GM23338 (cell line): Measurements from ENCODE around the gene SLX4IP. TPM values are rescaled to one million over a fixed set of nuclear protein-coding genes. Genes with fewer than 3 reads are reported as not detected.

Experiments
- ATAC-seq: fragments of 200-7000 bp; cut with Tn5 transposase; 3 replicates; pipeline ENCODE4 v1.9.1; 2020
- DNase-seq: peaks from one replicate; pipeline ENCODE4 v3.0.0-alpha.2; 2015; ENCODE audit warnings: low spot score
- H2AFZ ChIP-seq: fragments of 200-600 bp; sonication (generic); 2 replicates; pipeline ENCODE4 v1.8.0; 2016; ENCODE audit warnings: antibody characterized with exemption, mild to moderate bottlenecking, moderate library complexity
- H3F3A ChIP-seq: fragments of 200-600 bp; sonication (generic); replicated peaks from 2 replicates; pipeline ENCODE4 v1.8.0; 2017; ENCODE audit warnings: antibody characterized with exemption, mixed run types, low read depth
- H3K27ac ChIP-seq: fragments of 200-600 bp; sonication (generic); 2 replicates; pipeline ENCODE4 v1.6.1; 2016; ENCODE audit warnings: low read depth
- H3K27me3 ChIP-seq: fragments of 200-600 bp; sonication (generic); 2 replicates; pipeline ENCODE4 v1.8.0; 2016; ENCODE audit warnings: mild to moderate bottlenecking, mixed run types, moderate library complexity; ENCODE audit not compliant: insufficient read depth
- H3K36me3 ChIP-seq: fragments of 200-600 bp; sonication (generic); 2 replicates; pipeline ENCODE4 v1.8.0; 2016; ENCODE audit warnings: mild to moderate bottlenecking; ENCODE audit not compliant: insufficient read depth
- H3K4me1 ChIP-seq: fragments of 200-600 bp; sonication (generic); 2 replicates; pipeline ENCODE4 v1.8.0; 2016; ENCODE audit warnings: mild to moderate bottlenecking, moderate library complexity; ENCODE audit not compliant: insufficient read depth
- H3K4me2 ChIP-seq: fragments of 200-600 bp; sonication (generic); 2 replicates; pipeline ENCODE4 v1.7.1; 2017; ENCODE audit warnings: mixed run types
- H3K4me3 ChIP-seq: fragments of 200-600 bp; sonication (generic); 2 replicates; pipeline ENCODE4 v1.6.1; 2016; ENCODE audit warnings: mixed run types
- H3K79me2 ChIP-seq: fragments of 200-600 bp; sonication (generic); replicated peaks from 2 replicates; pipeline ENCODE4 v1.8.0; 2017; ENCODE audit warnings: mild to moderate bottlenecking; ENCODE audit not compliant: insufficient read depth
- H3K9me2 ChIP-seq: fragments of 200-600 bp; sonication (generic); 2 replicates; pipeline ENCODE4 v1.8.0; 2017; ENCODE audit not compliant: insufficient read depth
- H4K20me1 ChIP-seq: fragments of 200-600 bp; sonication (generic); replicated peaks from 2 replicates; pipeline ENCODE4 v1.8.0; 2017; ENCODE audit warnings: mild to moderate bottlenecking; ENCODE audit not compliant: insufficient read depth
- H3K27ac Mint-ChIP-seq: 2 replicates; pipeline ENCODE4 v1.8.0; 2020; ENCODE audit warnings: inconsistent platforms, mild to moderate bottlenecking, moderate library complexity, mixed read lengths
- H3K27me3 Mint-ChIP-seq: 3 replicates; pipeline ENCODE4 v1.8.0; 2022; ENCODE audit warnings: low read depth, mild to moderate bottlenecking, moderate library complexity, mixed read lengths, inconsistent platforms; ENCODE audit not compliant: insufficient read depth, poor library complexity
- H3K36me3 Mint-ChIP-seq: 3 replicates; pipeline ENCODE4 v1.8.0; 2021; ENCODE audit warnings: low read depth, mild to moderate bottlenecking, inconsistent platforms, moderate library complexity, mixed read lengths
- H3K4me1 Mint-ChIP-seq: 3 replicates; pipeline ENCODE4 v1.8.0; 2020; ENCODE audit warnings: mild to moderate bottlenecking, inconsistent platforms, mixed read lengths
- H3K4me3 Mint-ChIP-seq: 3 replicates; pipeline ENCODE4 v1.8.0; 2021; ENCODE audit warnings: moderate library complexity, mild to moderate bottlenecking, inconsistent platforms, mixed read lengths
- H3K9me3 Mint-ChIP-seq: 3 replicates; pipeline ENCODE4 v1.8.0; 2020; ENCODE audit warnings: moderate library complexity, mild to moderate bottlenecking, inconsistent platforms, mixed read lengths
- CREB1 ChIP-seq: fragments of 250-450 bp; sonication (Bioruptor Pico); IDR thresholded peaks from 2 replicates; pipeline ENCODE4 v1.5.0; 2020; ENCODE audit warnings: low read depth, mild to moderate bottlenecking, moderate library complexity
- EZH2 ChIP-seq: fragments of 200-600 bp; sonication (generic); IDR thresholded peaks from one replicate; pipeline ENCODE4 v1.8.0; 2017; ENCODE audit warnings: antibody characterized with exemption, mild to moderate bottlenecking, low read depth; ENCODE audit not compliant: unreplicated experiment
- EZH2phosphoT487 ChIP-seq: fragments of 200-600 bp; sonication (generic); IDR thresholded peaks from one replicate; pipeline ENCODE4 v1.8.1; 2018; ENCODE audit warnings: antibody characterized with exemption; ENCODE audit not compliant: unreplicated experiment
- JUNB ChIP-seq: IDR thresholded peaks from one replicate; pipeline ENCODE4 v1.6.1; 2016; ENCODE audit warnings: antibody characterized with exemption; ENCODE audit not compliant: unreplicated experiment
- NANOG ChIP-seq: IDR thresholded peaks from 2 replicates; pipeline ENCODE4 v1.6.1; 2016; ENCODE audit warnings: antibody characterized with exemption, borderline replicate concordance
- POLR2AphosphoS5 ChIP-seq: IDR thresholded peaks from 2 replicates; pipeline ENCODE4 v1.6.1; 2016; ENCODE audit warnings: antibody characterized with exemption, low read depth
- REST ChIP-seq: IDR thresholded peaks from one replicate; pipeline ENCODE4 v1.6.1; 2018; ENCODE audit warnings: antibody characterized with exemption; ENCODE audit not compliant: unreplicated experiment
- STAT1 ChIP-seq: IDR thresholded peaks from one replicate; pipeline ENCODE4 v1.6.1; 2016; ENCODE audit warnings: antibody characterized with exemption; ENCODE audit not compliant: unreplicated experiment
- ZNF114 ChIP-seq: fragments of 250-450 bp; sonication (Bioruptor Pico); IDR thresholded peaks from 2 replicates; pipeline ENCODE4 v1.5.0; 2020; ENCODE audit warnings: mild to moderate bottlenecking, moderate library complexity
- ZNF331 ChIP-seq: fragments of 250-450 bp; sonication (Bioruptor Pico); IDR thresholded peaks from 2 replicates; pipeline ENCODE4 v1.5.0; 2020; ENCODE audit warnings: low read depth, mild to moderate bottlenecking, moderate library complexity
- polyA plus RNA-seq: library from polyadenylated mRNA; unstranded; fragments of >200 nt; fragmentation: Nextera tagmentation; extraction: Ambion mirVana; gene quantifications from 2 replicates; pipeline ENCODE4 v1.2.1, GENCODE V29; 2016
- total RNA-seq: library from RNA; depleted of rRNA; stranded (reverse); fragments of >200 nt; shearing (Covaris generic); gene quantifications from 2 replicates; pipeline ENCODE4 v1.2.3, GENCODE V29; 2014
- TF ChIP-seq, protein P1 (sequence below): IDR thresholded peaks from 2 replicates; pipeline ENCODE4 v1.6.1; 2016; ENCODE audit warnings: antibody characterized with exemption
- TF ChIP-seq, protein P2 (sequence below), 2 experiments: fragments of 200-600 bp in 1 of 2; sonication (generic) in 1 of 2; conservative IDR thresholded peaks; 2 replicates each; pipeline versions ENCODE4 v1.5.1 to v1.6.1; 2016 to 2017; ENCODE audit warnings: antibody characterized with exemption in 2 of 2, low read depth in 2 of 2, mild to moderate bottlenecking in 2 of 2, moderate library complexity in 1 of 2
- TF ChIP-seq, protein P3 (sequence below): fragments of 250-450 bp; sonication (Bioruptor Pico); IDR thresholded peaks from 2 replicates; pipeline ENCODE4 v1.5.0; 2020; ENCODE audit warnings: mild to moderate bottlenecking, moderate library complexity

SLX4IP gene
- total and polyA plus RNA-seq, 2 experiments from 2014 or later, result 9.1 to 9.8 TPM

DNA sequence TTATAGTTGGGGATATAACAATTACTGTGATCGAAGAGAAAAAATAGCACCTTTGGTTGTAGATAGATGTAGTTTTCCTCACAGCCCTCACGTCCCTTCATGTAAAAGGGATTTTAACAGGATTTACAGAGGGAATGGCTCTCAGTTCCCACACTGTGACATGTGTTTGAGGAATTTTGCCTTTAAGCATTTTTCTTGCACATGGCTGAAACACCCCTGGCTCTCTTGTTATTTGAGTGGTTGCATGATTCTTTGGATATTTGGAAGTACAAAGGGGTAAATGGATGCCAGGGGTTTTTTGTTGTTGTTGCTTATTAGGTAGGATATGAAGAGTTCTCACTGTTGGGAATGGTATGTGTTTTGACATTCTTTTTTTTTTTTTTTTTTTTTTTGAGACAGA, 190.5 kb downstream of the SLX4IP start:
- no peak overlapping the region for H3K27ac Mint-ChIP-seq
- no peak overlapping the region for H3K27ac ChIP-seq
- no peak overlapping the region for H3K4me3 Mint-ChIP-seq
- DNase-seq (no peak), ATAC-seq (no peak)
- H3K4me2 ChIP-seq, result no peak overlapping the region
- H3K27me3 Mint-ChIP-seq, result peaks cover 2% of the 10 kb centered on the region
- peaks cover 7% of the 10 kb centered on the region for H3K4me1 ChIP-seq
- H3K9me2 ChIP-seq, result no peaks in the 10 kb centered on the region
- H3K79me2 ChIP-seq, result no peaks in the 10 kb centered on the region
- no peaks in the 10 kb centered on the region for H3K27me3 ChIP-seq
- no peak overlapping the region for H3K4me3 ChIP-seq
- H4K20me1 ChIP-seq, result no peaks in the 10 kb centered on the region
- no peak overlapping the region for H2AFZ ChIP-seq
- peaks cover 47% of the 10 kb centered on the region for H3K4me1 Mint-ChIP-seq
- peaks cover 5% of the 10 kb centered on the region; the same call in 2 of the 3 replicates for H3K36me3 Mint-ChIP-seq
- no peaks in the 10 kb centered on the region for H3K9me3 Mint-ChIP-seq
- H3K36me3 ChIP-seq, result no peaks in the 10 kb centered on the region
- no peaks in the 10 kb centered on the region for H3F3A ChIP-seq
- TF ChIP-seq, protein P1, sequence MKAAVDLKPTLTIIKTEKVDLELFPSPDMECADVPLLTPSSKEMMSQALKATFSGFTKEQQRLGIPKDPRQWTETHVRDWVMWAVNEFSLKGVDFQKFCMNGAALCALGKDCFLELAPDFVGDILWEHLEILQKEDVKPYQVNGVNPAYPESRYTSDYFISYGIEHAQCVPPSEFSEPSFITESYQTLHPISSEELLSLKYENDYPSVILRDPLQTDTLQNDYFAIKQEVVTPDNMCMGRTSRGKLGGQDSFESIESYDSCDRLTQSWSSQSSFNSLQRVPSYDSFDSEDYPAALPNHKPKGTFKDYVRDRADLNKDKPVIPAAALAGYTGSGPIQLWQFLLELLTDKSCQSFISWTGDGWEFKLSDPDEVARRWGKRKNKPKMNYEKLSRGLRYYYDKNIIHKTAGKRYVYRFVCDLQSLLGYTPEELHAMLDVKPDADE, result no peak
- TF ChIP-seq, protein P2, sequence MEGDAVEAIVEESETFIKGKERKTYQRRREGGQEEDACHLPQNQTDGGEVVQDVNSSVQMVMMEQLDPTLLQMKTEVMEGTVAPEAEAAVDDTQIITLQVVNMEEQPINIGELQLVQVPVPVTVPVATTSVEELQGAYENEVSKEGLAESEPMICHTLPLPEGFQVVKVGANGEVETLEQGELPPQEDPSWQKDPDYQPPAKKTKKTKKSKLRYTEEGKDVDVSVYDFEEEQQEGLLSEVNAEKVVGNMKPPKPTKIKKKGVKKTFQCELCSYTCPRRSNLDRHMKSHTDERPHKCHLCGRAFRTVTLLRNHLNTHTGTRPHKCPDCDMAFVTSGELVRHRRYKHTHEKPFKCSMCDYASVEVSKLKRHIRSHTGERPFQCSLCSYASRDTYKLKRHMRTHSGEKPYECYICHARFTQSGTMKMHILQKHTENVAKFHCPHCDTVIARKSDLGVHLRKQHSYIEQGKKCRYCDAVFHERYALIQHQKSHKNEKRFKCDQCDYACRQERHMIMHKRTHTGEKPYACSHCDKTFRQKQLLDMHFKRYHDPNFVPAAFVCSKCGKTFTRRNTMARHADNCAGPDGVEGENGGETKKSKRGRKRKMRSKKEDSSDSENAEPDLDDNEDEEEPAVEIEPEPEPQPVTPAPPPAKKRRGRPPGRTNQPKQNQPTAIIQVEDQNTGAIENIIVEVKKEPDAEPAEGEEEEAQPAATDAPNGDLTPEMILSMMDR (conservative IDR thresholded peaks at IDR 0.05; ENCODE audit: low read depth in 2 of 2), result no peak
- TF ChIP-seq EZH2 (no peak), JUNB (no peak), STAT1 (no peak), POLR2AphosphoS5 (no peak), ZNF114 (CRISPR knock-in tag) (no peak), CREB1 (no peak), EZH2phosphoT487 (no peak), NANOG (no peak), ZNF331 (CRISPR knock-in tag) (no peak), REST (no peak)
- TF ChIP-seq, protein P3, sequence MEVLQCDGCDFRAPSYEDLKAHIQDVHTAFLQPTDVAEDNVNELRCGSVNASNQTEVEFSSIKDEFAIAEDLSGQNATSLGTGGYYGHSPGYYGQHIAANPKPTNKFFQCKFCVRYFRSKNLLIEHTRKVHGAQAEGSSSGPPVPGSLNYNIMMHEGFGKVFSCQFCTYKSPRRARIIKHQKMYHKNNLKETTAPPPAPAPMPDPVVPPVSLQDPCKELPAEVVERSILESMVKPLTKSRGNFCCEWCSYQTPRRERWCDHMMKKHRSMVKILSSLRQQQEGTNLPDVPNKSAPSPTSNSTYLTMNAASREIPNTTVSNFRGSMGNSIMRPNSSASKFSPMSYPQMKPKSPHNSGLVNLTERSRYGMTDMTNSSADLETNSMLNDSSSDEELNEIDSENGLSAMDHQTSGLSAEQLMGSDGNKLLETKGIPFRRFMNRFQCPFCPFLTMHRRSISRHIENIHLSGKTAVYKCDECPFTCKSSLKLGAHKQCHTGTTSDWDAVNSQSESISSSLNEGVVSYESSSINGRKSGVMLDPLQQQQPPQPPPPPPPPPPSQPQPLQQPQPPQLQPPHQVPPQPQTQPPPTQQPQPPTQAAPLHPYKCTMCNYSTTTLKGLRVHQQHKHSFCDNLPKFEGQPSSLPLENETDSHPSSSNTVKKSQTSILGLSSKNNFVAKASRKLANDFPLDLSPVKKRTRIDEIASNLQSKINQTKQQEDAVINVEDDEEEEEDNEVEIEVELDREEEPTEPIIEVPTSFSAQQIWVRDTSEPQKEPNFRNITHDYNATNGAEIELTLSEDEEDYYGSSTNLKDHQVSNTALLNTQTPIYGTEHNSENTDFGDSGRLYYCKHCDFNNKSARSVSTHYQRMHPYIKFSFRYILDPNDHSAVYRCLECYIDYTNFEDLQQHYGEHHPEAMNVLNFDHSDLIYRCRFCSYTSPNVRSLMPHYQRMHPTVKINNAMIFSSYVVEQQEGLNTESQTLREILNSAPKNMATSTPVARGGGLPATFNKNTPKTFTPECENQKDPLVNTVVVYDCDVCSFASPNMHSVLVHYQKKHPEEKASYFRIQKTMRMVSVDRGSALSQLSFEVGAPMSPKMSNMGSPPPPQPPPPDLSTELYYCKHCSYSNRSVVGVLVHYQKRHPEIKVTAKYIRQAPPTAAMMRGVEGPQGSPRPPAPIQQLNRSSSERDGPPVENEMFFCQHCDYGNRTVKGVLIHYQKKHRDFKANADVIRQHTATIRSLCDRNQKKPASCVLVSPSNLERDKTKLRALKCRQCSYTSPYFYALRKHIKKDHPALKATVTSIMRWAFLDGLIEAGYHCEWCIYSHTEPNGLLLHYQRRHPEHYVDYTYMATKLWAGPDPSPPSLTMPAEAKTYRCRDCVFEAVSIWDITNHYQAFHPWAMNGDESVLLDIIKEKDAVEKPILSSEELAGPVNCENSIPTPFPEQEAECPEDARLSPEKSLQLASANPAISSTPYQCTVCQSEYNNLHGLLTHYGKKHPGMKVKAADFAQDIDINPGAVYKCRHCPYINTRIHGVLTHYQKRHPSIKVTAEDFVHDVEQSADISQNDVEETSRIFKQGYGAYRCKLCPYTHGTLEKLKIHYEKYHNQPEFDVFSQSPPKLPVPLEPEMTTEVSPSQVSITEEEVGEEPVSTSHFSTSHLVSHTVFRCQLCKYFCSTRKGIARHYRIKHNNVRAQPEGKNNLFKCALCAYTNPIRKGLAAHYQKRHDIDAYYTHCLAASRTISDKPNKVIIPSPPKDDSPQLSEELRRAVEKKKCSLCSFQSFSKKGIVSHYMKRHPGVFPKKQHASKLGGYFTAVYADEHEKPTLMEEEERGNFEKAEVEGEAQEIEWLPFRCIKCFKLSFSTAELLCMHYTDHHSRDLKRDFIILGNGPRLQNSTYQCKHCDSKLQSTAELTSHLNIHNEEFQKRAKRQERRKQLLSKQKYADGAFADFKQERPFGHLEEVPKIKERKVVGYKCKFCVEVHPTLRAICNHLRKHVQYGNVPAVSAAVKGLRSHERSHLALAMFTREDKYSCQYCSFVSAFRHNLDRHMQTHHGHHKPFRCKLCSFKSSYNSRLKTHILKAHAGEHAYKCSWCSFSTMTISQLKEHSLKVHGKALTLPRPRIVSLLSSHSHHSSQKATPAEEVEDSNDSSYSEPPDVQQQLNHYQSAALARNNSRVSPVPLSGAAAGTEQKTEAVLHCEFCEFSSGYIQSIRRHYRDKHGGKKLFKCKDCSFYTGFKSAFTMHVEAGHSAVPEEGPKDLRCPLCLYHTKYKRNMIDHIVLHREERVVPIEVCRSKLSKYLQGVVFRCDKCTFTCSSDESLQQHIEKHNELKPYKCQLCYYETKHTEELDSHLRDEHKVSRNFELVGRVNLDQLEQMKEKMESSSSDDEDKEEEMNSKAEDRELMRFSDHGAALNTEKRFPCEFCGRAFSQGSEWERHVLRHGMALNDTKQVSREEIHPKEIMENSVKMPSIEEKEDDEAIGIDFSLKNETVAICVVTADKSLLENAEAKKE (CRISPR knock-in tag), result no peak
